Measurements from ENCODE around the gene GOLGA6L10. TPM values are rescaled to one million over a fixed set of nuclear protein-coding genes. Genes with fewer than 3 reads are reported as not detected.
"Not testable (repeated sequence)": the region's sequence is repeated elsewhere in the genome, so short reads cannot be mapped to it uniquely, and the experiment has no call there.

Gene GOLGA6L10
- total RNA-seq, 1 donor from 2014 or later: 0.96 TPM

DNA sequence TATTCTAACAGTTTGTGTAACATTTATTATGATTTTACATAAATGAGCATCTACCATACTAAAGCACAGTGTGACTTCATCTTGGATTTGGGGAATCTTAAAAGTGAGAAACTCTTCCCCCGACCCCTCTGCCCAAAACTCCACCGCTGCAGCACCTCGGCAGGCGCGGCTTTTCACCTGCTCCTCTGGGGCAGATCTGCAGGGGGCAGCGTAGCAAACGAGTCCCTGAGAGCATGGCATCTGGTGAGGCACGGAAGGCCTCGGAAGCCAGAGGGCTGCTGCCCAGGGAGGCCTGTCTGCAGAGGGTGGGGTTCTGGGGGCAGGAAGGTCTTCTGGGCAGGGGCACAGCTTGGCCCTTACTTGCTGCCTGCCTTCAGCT, 14.7 kb downstream of the GOLGA6L10 start:
- H3K27ac Mint-ChIP-seq: not testable (repeated sequence)

GRCh38 chr15:82333603-82334553, 15.4 kb downstream of the GOLGA6L10 start:
- DNase-seq; H3K27ac Mint-ChIP-seq; H3K4me1 Mint-ChIP-seq; intact Hi-C loops (cut with micrococcal nuclease); H3K4me3 Mint-ChIP-seq; H3K9me3 Mint-ChIP-seq; H3K36me3 Mint-ChIP-seq (ENCODE audit: low read depth); H3K27me3 Mint-ChIP-seq: not testable (repeated sequence)

More for the DNA sequence above, 14.7 kb downstream of the GOLGA6L10 start:
- H3K4me3 Mint-ChIP-seq; intact Hi-C loops (cut with micrococcal nuclease); H3K4me1 Mint-ChIP-seq; H3K36me3 Mint-ChIP-seq (ENCODE audit: low read depth); H3K27me3 Mint-ChIP-seq; DNase-seq; H3K9me3 Mint-ChIP-seq: not testable (repeated sequence)

- DNase-seq; H3K9me3 Mint-ChIP-seq; H3K36me3 Mint-ChIP-seq (ENCODE audit: low read depth); H3K4me3 Mint-ChIP-seq; H3K27ac Mint-ChIP-seq; intact Hi-C loops (cut with micrococcal nuclease); H3K27me3 Mint-ChIP-seq; H3K4me1 Mint-ChIP-seq: not testable (repeated sequence)
These were observed 16.3 kb downstream of the GOLGA6L10 start for GRCh38 chr15:82332711-82333602.

DNA sequence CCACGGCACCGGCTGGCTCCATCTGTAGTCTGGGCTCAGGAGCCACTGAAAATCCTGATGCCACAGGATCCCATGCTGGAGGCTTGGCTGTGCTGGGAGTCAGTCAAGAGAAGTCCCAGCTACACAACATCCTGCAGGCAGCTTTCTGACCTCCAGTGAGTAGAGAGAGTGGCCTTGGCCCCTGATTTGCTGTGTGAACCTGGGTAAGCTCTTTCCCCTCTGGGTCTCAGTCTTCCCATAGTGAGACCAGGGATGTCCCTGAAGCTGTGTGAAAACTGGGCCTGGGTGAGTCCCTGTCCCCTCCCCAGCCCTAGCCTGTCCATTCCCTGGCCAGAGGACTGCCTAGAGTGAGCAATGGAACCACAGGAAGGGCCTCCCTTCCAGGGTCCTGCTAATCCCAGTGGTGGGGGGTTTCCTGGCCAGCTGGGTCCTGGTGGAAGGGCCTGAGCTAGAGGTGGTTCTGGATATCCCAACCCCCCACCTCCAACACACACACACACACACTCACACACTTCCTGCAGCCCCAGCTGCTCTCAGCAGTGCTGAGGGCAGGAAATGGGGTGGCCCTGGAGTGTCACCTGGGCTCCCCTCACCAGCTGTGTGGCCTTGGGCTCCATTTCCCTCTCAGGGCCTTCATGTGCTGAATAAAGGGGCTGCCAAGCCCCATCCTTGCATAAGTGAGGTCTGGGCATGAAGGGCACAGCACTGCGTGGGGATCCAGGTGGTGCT, 17.5 kb downstream of the GOLGA6L10 start:
- H3K4me1 Mint-ChIP-seq; H3K4me3 Mint-ChIP-seq; H3K27me3 Mint-ChIP-seq; H3K27ac Mint-ChIP-seq; intact Hi-C loops (cut with micrococcal nuclease); H3K36me3 Mint-ChIP-seq (ENCODE audit: low read depth); H3K9me3 Mint-ChIP-seq; DNase-seq: not testable (repeated sequence)

DNA sequence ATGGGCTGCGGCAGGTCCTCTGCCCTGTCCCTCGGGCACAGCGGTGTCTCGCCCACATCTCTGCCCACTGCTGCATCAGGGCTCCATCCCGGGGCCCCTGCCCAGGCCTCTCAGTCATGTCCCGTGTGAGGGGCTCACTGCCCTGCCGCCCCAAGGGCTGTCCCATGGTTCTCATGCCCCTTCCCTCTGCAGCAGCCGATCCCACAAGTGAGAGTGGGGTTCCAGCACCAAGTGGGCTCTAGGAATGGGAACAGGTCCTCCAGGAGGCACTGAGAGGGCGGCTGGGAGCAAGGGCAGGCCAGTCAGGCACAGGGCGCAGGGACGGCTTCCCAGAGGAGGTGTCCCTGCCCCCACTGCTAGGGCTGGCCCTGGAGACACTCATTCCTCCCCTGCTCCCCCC, 18.4 kb downstream of the GOLGA6L10 start:
- intact Hi-C loops (cut with micrococcal nuclease); H3K4me1 Mint-ChIP-seq; DNase-seq; H3K9me3 Mint-ChIP-seq; H3K27ac Mint-ChIP-seq; H3K27me3 Mint-ChIP-seq; H3K4me3 Mint-ChIP-seq; H3K36me3 Mint-ChIP-seq (ENCODE audit: low read depth): not testable (repeated sequence)

GRCh38 chr15:82329039-82329438, 20.2 kb downstream of the GOLGA6L10 start:
- H3K27ac Mint-ChIP-seq; H3K36me3 Mint-ChIP-seq (ENCODE audit: low read depth); H3K4me3 Mint-ChIP-seq; H3K4me1 Mint-ChIP-seq; H3K27me3 Mint-ChIP-seq; intact Hi-C loops (cut with micrococcal nuclease); H3K9me3 Mint-ChIP-seq; DNase-seq: not testable (repeated sequence)

DNA sequence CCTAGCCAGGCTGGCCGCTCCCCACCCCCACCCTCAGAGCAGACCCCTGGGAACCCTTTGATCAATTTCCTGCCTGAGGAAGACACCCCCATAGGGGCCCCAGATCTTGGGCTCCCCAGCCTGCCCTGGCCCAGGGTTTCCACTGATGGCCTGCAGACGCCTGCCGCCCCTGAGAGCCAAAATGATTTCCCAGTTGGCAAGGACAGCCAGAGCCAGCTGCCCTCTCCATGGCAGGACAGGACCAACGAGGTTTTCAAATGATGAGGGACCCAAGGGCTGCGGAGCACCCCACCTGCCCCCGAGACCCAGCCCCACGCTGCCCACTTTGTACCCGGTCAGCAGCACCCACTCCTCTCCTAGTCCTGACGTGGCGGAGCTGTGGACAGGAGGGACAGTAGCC, 21.9 kb downstream of the GOLGA6L10 start:
- DNase-seq; H3K27me3 Mint-ChIP-seq; H3K4me1 Mint-ChIP-seq; H3K9me3 Mint-ChIP-seq; H3K27ac Mint-ChIP-seq; intact Hi-C loops (cut with micrococcal nuclease); H3K4me3 Mint-ChIP-seq; H3K36me3 Mint-ChIP-seq (ENCODE audit: low read depth): not testable (repeated sequence)

DNA sequence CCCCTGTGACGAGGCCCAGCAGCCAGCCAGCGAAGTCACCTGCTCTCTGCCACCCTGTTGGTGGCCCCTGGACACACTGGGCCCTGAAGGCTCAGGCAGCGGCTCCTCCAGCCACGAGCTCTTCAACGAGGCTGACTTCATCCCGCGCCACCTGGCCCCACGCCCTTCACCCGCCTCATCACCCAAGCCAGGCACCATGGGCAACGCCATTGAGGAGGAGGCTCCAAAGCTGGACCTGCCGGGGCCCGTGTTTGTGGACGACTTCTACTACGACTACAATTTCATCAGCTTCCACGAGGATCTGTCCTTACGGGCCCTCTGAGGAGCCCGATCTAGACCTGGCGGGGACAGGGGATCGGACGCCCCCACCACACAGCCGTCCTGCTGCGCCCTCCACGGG, 22.4 kb downstream of the GOLGA6L10 start:
- intact Hi-C loops (cut with micrococcal nuclease); H3K9me3 Mint-ChIP-seq; H3K27ac Mint-ChIP-seq; H3K27me3 Mint-ChIP-seq; H3K4me1 Mint-ChIP-seq; H3K36me3 Mint-ChIP-seq (ENCODE audit: low read depth); DNase-seq; H3K4me3 Mint-ChIP-seq: not testable (repeated sequence)

DNA sequence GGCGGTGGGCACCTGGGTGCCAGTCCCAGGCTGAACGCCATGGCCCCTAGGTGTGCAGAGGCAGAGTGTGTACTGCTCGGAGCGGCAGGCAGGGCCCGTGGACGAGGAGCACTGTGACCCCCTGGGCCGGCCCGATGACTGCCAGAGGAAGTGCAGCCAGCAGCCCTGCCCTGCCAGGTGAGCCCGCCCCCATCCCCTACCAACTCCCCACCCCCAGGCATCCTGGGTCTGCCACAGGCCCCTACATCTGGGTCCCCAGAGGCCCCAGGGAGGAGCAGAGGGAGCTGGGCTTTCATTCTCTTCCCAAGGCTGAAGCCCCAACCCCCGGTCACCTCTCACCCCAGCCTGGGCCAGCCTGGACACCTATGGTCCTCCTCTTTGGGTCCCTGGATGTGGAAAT, 23.6 kb downstream of the GOLGA6L10 start:
- DNase-seq; intact Hi-C loops (cut with micrococcal nuclease); H3K4me1 Mint-ChIP-seq; H3K4me3 Mint-ChIP-seq; H3K9me3 Mint-ChIP-seq; H3K27me3 Mint-ChIP-seq; H3K36me3 Mint-ChIP-seq (ENCODE audit: low read depth); H3K27ac Mint-ChIP-seq: not testable (repeated sequence)

DNA sequence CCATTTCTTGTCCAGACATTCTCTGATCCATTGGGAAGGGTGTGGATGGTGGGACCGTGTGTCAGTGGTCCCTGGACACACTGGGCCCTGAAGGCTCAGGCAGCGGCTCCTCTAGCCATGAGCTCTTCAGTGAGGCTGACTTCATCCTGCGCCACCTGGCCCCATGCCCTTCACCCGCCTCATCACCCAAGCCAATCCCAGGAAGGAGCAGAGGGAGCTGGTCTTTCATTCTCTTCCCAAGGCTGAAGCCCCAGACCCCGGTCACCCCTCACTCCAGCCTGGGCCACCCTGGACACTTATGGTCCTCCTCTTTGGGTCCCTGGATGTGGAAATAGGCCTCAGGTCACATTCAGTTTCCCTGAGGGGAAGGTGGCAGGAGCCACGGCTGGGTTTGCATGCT, 24.4 kb downstream of the GOLGA6L10 start:
- H3K27ac Mint-ChIP-seq; H3K36me3 Mint-ChIP-seq (ENCODE audit: low read depth); H3K27me3 Mint-ChIP-seq; DNase-seq; H3K4me3 Mint-ChIP-seq; H3K9me3 Mint-ChIP-seq; intact Hi-C loops (cut with micrococcal nuclease); H3K4me1 Mint-ChIP-seq: not testable (repeated sequence)

DNA sequence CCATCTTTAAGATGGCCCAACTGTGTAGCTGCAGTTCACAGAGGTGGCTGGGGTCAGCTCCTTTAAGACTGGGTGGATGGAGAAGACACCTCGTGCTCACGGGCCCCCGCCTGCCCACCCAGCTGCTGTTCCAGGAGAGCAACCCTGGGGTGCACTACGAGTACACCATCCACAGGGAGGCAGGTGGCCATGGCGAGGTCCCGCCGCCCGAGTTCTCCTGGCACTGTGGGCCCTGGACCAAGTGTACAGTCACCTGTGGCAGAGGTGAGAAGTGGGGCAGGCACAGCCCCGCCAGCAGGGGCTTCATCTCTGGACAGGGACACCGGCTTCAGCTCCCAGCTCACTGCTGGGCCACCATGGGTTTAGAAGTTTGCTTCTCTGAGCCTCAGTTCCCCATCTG, 26.8 kb downstream of the GOLGA6L10 start:
- intact Hi-C loops (cut with micrococcal nuclease); H3K4me3 Mint-ChIP-seq; DNase-seq; H3K9me3 Mint-ChIP-seq; H3K27me3 Mint-ChIP-seq; H3K4me1 Mint-ChIP-seq; H3K36me3 Mint-ChIP-seq (ENCODE audit: low read depth); H3K27ac Mint-ChIP-seq: not testable (repeated sequence)

DNA sequence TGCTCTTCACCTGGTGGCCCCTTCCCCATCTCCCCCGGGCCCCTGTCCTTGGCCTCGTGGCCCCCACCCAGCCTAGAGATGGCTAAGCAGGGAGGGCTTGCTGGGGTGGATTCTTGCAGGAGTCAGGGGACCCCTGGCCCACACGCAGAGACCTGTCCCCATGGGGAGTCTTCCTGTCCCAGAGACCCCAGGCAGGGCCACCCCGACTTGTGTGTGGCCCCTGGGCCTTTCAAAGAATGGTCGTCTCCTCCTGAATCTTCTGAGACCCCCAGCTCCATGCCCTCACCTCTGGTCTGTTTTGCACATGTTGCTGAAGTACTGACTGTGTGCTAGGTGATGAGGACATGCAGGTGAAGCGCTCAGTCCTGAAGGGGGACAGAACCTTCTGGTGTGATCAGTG, 28.4 kb downstream of the GOLGA6L10 start:
- H3K4me3 Mint-ChIP-seq; H3K27ac Mint-ChIP-seq; H3K4me1 Mint-ChIP-seq; intact Hi-C loops (cut with micrococcal nuclease); H3K36me3 Mint-ChIP-seq (ENCODE audit: low read depth); DNase-seq; H3K27me3 Mint-ChIP-seq; H3K9me3 Mint-ChIP-seq: not testable (repeated sequence)

GRCh38 chr15:82319522-82320278, 29.6 kb downstream of the GOLGA6L10 start:
- H3K9me3 Mint-ChIP-seq; H3K36me3 Mint-ChIP-seq (ENCODE audit: low read depth); intact Hi-C loops (cut with micrococcal nuclease); DNase-seq; H3K27ac Mint-ChIP-seq; H3K4me1 Mint-ChIP-seq; H3K27me3 Mint-ChIP-seq; H3K4me3 Mint-ChIP-seq: not testable (repeated sequence)
